VCaP (cell line): Measurements from ENCODE around the gene NUP93.

Experiments
- H3K27ac ChIP-seq: fragments of 450-650 bp; 2 replicates; pipeline ENCODE4 v1.5.1; 2017
- TF ChIP-seq, protein P1 (sequence below): fragments of 450-650 bp; conservative IDR thresholded peaks from 2 replicates; pipeline ENCODE4 v1.5.1; 2017; ENCODE audit warnings: mild to moderate bottlenecking, moderate library complexity

The NUP93 gene

DNA sequence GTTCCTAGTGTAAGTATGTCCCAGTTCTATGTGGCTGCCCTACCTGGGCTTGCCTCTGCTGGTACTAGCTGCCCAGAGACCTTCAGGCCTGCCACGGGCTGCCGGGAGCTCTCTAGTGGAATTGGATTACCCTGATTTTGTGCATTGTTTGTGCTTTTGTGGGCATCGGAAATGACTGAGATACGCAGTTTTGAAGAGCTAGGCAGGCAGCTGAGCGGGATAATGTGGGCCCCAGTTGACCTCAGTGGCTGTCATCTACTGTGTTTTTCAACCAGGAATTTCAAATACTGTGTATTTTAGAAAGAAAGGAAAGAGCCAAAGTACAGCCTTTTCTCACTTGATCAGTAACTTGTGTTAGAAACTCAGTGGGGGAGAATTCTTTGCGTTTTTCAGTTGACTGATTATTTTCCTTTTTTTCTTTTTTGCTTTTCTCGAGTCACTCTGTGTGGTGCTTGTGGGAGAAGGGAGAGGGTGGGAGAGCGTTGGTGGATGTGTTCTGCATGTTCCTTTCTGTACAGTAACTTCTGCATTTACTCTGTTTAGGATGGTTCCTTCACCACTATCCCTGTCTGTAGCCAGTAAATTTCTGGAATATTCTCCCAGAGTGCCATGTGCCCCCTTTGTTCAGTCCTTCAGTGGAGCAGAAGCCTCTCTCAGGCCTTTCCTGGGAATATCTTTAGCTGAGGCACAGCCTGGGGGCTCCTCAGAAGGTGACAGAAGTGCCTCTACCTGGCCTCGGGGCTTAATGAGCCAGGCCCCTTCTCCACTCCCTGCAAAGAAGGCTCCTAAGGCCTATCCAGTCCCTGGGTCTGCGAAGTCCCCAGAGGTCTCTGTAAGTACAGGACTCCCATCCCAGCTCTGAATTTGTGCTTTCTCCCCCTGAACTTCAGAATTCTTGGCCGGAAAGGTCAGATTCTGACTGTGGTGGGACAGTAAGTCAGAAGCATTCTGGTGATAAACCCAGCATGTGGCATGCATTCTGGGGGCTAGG lies 120.1 kb downstream of the NUP93 start:
- TF ChIP-seq, protein P1, sequence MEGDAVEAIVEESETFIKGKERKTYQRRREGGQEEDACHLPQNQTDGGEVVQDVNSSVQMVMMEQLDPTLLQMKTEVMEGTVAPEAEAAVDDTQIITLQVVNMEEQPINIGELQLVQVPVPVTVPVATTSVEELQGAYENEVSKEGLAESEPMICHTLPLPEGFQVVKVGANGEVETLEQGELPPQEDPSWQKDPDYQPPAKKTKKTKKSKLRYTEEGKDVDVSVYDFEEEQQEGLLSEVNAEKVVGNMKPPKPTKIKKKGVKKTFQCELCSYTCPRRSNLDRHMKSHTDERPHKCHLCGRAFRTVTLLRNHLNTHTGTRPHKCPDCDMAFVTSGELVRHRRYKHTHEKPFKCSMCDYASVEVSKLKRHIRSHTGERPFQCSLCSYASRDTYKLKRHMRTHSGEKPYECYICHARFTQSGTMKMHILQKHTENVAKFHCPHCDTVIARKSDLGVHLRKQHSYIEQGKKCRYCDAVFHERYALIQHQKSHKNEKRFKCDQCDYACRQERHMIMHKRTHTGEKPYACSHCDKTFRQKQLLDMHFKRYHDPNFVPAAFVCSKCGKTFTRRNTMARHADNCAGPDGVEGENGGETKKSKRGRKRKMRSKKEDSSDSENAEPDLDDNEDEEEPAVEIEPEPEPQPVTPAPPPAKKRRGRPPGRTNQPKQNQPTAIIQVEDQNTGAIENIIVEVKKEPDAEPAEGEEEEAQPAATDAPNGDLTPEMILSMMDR, result no peak
- H3K27ac ChIP-seq, result peak overlapping the region; percentile 41; the same call in 1 of the 2 replicates

DNA sequence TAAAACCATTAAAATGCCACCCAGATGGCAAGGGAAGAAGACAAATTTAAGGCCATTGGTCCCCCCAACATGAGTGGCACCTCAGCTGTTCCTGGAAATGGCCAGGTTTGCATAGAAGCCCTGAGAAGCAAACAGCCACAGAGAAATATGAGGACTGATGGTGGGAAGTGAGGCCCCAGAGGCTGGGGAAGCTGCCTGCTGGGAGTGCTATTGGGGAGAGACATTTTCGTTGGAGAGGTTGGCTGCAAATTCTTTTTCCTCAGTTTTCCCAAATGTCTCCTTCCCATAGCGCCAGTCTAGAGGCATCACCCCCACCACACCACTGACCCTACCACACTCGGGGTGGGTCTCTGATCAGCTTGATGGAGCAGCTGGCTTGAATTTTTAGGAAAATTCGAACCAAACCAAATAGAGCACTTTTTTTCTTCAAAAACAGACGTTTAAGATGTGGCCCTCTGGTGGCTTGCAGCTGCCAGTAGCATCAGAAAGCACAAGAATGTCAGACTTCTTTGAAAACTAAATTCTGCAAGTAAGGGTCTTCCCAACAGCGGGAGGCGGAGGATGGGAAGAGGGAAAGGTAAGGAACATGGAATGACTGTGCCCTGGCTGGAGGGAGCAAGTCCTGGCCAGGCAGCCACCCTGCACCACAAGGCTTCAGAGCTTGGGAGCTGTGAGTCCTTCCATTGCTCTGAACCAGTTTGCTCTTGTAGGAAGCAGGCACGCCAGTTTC lies 121.9 kb downstream of the NUP93 start:
- H3K27ac ChIP-seq, result no peak overlapping the region
- TF ChIP-seq, protein P1, result no peak; the same call in 1 of the 2 replicates

DNA sequence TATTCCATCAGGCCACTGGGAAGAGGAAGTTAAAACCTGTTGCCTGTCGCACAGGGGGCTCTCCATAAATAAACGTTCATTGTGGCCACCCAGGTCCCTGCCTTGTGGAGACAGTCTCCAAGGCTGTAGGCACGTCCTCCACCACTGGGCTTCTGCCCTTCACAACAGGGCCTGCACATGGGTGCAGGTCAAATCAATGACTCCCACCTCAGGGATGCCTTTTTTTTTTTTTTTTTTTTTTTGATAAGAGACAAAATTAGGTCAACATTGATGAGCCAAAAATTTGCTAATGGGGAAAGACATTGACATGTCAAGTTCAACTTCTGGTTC lies 122.4 kb downstream of the NUP93 start:
- TF ChIP-seq, protein P1, result no peak
- no peak overlapping the region for H3K27ac ChIP-seq

DNA sequence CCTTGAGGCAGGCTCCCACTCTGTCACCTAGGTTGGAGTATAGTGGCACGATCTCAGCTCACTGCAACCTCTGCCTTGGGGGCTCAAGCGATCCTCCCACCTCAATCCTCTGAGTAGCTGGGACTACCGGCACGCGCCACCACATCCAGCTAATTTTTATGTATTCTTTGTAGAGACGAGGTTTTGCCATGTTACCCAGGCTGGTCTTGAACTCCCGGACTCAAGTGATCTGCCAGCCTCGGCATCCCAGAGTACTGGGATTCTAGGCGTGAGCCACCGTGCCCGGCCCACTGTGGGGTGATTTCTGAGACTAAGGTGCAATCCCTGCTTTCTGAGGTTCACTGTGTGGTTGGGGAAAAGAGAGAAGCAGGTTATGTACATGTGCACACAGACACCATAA lies 123.0 kb downstream of the NUP93 start:
- TF ChIP-seq, protein P1, result no peak
- no peak overlapping the region for H3K27ac ChIP-seq

DNA sequence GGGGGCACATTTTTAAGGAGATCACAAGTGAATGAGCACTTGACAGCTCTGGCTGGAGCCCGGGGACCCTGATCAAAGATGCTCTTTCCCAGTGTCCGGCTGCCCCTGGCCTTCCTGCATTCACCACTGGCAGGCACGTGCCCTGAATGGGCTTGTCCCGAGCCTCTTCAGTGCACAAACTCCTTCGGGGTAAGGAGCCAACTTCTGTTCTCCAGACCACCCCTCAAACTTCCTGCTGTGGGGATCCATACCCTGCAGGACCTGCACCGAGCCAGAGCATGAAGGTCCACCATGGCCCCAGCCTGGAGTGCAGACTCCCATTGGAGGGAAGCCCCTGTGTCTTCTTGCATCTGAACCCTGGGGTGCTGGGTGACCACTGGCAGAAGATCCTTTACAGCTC lies 125.3 kb downstream of the NUP93 start:
- H3K27ac ChIP-seq, result no peak overlapping the region
- TF ChIP-seq, protein P1, result no peak

DNA sequence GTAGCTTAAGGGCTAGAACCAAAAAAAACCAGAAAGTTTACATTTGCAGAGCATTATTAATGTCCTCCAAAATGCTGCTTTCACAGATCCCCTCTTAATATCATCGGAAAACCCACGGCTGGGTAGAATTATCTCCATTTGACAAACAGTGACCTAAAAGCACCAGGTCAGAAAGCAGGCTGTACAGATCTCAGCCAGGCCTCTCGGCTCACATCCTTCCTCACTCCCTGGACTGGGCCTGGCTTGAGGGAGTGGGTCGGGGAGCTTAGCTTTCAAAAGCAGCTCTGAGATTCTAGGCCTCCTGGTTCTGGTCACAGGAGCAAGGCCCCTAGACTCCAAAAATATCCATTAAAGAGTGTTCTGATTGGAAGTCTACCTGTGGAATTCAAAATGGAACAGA lies 126.0 kb downstream of the NUP93 start:
- H3K27ac ChIP-seq, result no peak overlapping the region
- TF ChIP-seq, protein P1, result no peak

DNA sequence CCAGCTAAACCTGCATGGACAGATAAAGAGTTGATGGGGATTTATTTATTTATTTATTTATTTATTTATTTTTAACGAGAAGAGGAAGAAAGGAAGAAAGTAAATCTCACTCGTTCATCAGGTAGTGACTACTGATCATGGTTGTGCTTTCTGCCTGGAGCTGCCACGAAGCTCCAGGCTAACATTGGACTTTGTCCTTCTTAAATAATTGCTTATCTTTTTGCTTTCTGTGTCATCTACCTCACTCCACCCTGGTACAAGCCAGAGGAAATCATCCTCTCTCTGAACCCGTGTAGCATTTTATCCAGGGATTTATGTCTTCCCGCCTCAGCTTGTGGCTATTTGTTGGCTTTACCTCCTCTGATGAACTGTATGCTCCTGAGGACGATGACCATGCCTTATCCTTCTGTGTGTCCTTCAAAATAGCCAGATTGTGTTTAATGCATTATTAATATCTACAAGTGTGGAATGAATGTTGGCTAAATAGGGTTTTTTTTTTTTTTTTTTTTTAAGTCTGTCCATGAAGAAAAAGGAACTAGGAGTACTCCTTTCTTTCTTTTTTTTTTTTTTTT lies 127.0 kb downstream of the NUP93 start:
- H3K27ac ChIP-seq, result no peak overlapping the region
- TF ChIP-seq, protein P1, result no peak
